Breast epithelium (tissue), 3 donors: Measurements from ENCODE around the gene ADD1.

Source experiments
- CTCF ChIP-seq, 3 donors: fragments of 450-650 bp; IDR thresholded peaks; one replicate each; pipeline ENCODE4 v1.5.1; 2016 to 2017; ENCODE audit warnings: antibody characterized with exemption in 3 of 3, mild to moderate bottlenecking in 3 of 3, moderate library complexity in 3 of 3
- POLR2A ChIP-seq: fragments of 450-650 bp; IDR thresholded peaks from one replicate; pipeline ENCODE4 v1.6.1; 2016; ENCODE audit warnings: antibody characterized with exemption, mild to moderate bottlenecking, moderate library complexity
- POLR2AphosphoS5 ChIP-seq, 3 donors: sonication (generic); formaldehyde crosslinking; IDR thresholded peaks; one replicate each; pipeline ENCODE4 v1.6.1; 2017; ENCODE audit warnings: antibody characterized with exemption in 3 of 3

GRCh38 chr4:2900741-2901140 lies 57.1 kb downstream of the ADD1 start:
- TF ChIP-seq CTCF (IDR thresholded peaks at IDR 0.05) (no peak), POLR2A (no peak), POLR2AphosphoS5 (IDR thresholded peaks at IDR 0.05) (no peak)
